Measurements from ENCODE around the gene CALCA.

CALCA gene

GRCh38 chr11:14969901-14970323 lies 2.2 kb downstream of the CALCA start:
- peak; percentile 75 for TF ChIP-seq CTCF (IDR thresholded peaks at IDR 0.05; ENCODE audit: insufficient read depth, low read length, poor library complexity, severe bottlenecking)
- no peak for TF ChIP-seq EZH2phosphoT487 (conservative IDR thresholded peaks at IDR 0.05; ENCODE audit: low read length)
- Histone ChIP-seq H3K9ac (ENCODE audit: low read length) (no peak overlapping the region), H3K27me3 (ENCODE audit: low read length) (no peaks in the 10 kb centered on the region)

GRCh38 chr11:14967581-14968243 lies 4.4 kb downstream of the CALCA start:
- Histone ChIP-seq H3K4me2 (ENCODE audit: low read depth, low read length, poor library complexity, severe bottlenecking) (no peak overlapping the region), H3K79me2 (ENCODE audit: insufficient read depth, low read length) (no peaks in the 10 kb centered on the region), H3K27ac (ENCODE audit: low read depth, low read length) (no peak overlapping the region), H4K20me1 (ENCODE audit: low read depth, low read length) (no peaks in the 10 kb centered on the region), H3K4me3 (ENCODE audit: insufficient read depth, low read length, poor library complexity, severe bottlenecking) (no peak overlapping the region), H3K9me3 (ENCODE audit: insufficient read depth, low read length) (no peaks in the 10 kb centered on the region), H3K27me3 (ENCODE audit: low read length) (no peaks in the 10 kb centered on the region), H3K36me3 (ENCODE audit: low read length) (no peaks in the 10 kb centered on the region), H3K9me2 (replicated peaks; ENCODE audit: insufficient read depth, low read length) (no peaks in the 10 kb centered on the region), H3K9ac (ENCODE audit: low read length) (no peak overlapping the region), H3F3A (ENCODE audit: insufficient read depth) (no peaks in the 10 kb centered on the region), H2AFZ (ENCODE audit: low read depth, low read length, severe bottlenecking) (no peak overlapping the region)
- TF ChIP-seq EZH2phosphoT487 (conservative IDR thresholded peaks at IDR 0.05; ENCODE audit: low read length): no peak
- TF ChIP-seq CTCF (IDR thresholded peaks at IDR 0.05; ENCODE audit: insufficient read depth, low read length, poor library complexity, severe bottlenecking): no peak

More at GRCh38 chr11:14969901-14970323, 2.2 kb downstream of the CALCA start:
- Histone ChIP-seq H3K36me3 (ENCODE audit: low read length) (no peaks in the 10 kb centered on the region), H2AFZ (ENCODE audit: low read depth, low read length, severe bottlenecking) (no peak overlapping the region), H3K27ac (ENCODE audit: low read depth, low read length) (no peak overlapping the region), H3K9me2 (replicated peaks; ENCODE audit: insufficient read depth, low read length) (no peaks in the 10 kb centered on the region), H3F3A (ENCODE audit: insufficient read depth) (no peaks in the 10 kb centered on the region), H3K4me2 (ENCODE audit: low read depth, low read length, poor library complexity, severe bottlenecking) (no peak overlapping the region), H3K4me3 (ENCODE audit: insufficient read depth, low read length, poor library complexity, severe bottlenecking) (no peak overlapping the region), H3K9me3 (ENCODE audit: insufficient read depth, low read length) (no peaks in the 10 kb centered on the region), H3K79me2 (ENCODE audit: insufficient read depth, low read length) (no peaks in the 10 kb centered on the region), H4K20me1 (ENCODE audit: low read depth, low read length) (no peaks in the 10 kb centered on the region)

- no peaks in the 10 kb centered on the region for H3K27me3 ChIP-seq (ENCODE audit: low read length)
- no peak overlapping the region for H3K27ac ChIP-seq (ENCODE audit: low read depth, low read length)
- H3K4me3 ChIP-seq (ENCODE audit: insufficient read depth, low read length, poor library complexity, severe bottlenecking): no peak overlapping the region
- H3K79me2 ChIP-seq (ENCODE audit: insufficient read depth, low read length): no peaks in the 10 kb centered on the region
- H4K20me1 ChIP-seq (ENCODE audit: low read depth, low read length): no peaks in the 10 kb centered on the region
- no peaks in the 10 kb centered on the region for H3F3A ChIP-seq (ENCODE audit: insufficient read depth)
- H3K9me3 ChIP-seq (ENCODE audit: insufficient read depth, low read length): no peaks in the 10 kb centered on the region
- TF ChIP-seq CTCF (IDR thresholded peaks at IDR 0.05; ENCODE audit: insufficient read depth, low read length, poor library complexity, severe bottlenecking) (no peak), EZH2phosphoT487 (conservative IDR thresholded peaks at IDR 0.05; ENCODE audit: low read length) (no peak)
- H3K9me2 ChIP-seq (replicated peaks; ENCODE audit: insufficient read depth, low read length): no peaks in the 10 kb centered on the region; the same call in 1 of the 2 replicates
- no peak overlapping the region for H3K9ac ChIP-seq (ENCODE audit: low read length)
- no peak overlapping the region for H3K4me2 ChIP-seq (ENCODE audit: low read depth, low read length, poor library complexity, severe bottlenecking)
- H2AFZ ChIP-seq (ENCODE audit: low read depth, low read length, severe bottlenecking): no peak overlapping the region
- H3K36me3 ChIP-seq (ENCODE audit: low read length): no peaks in the 10 kb centered on the region
Measured at GRCh38 chr11:14956111-14956510, 16.0 kb downstream of the CALCA start.
